GM23338 (cell line): ENCODE measurements around the gene TAF8.

Source experiments
- CREB1 ChIP-seq: fragments of 250-450 bp; sonication (Bioruptor Pico); IDR thresholded peaks from 2 replicates; pipeline ENCODE4 v1.5.0; 2020; ENCODE audit warnings: low read depth, mild to moderate bottlenecking, moderate library complexity
- EZH2 ChIP-seq: fragments of 200-600 bp; sonication (generic); IDR thresholded peaks from one replicate; pipeline ENCODE4 v1.8.0; 2017; ENCODE audit warnings: antibody characterized with exemption, mild to moderate bottlenecking, low read depth; ENCODE audit not compliant: unreplicated experiment
- EZH2phosphoT487 ChIP-seq: fragments of 200-600 bp; sonication (generic); IDR thresholded peaks from one replicate; pipeline ENCODE4 v1.8.1; 2018; ENCODE audit warnings: antibody characterized with exemption; ENCODE audit not compliant: unreplicated experiment
- JUNB ChIP-seq: IDR thresholded peaks from one replicate; pipeline ENCODE4 v1.6.1; 2016; ENCODE audit warnings: antibody characterized with exemption; ENCODE audit not compliant: unreplicated experiment
- POLR2AphosphoS5 ChIP-seq: IDR thresholded peaks from 2 replicates; pipeline ENCODE4 v1.6.1; 2016; ENCODE audit warnings: antibody characterized with exemption, low read depth
- STAT1 ChIP-seq: IDR thresholded peaks from one replicate; pipeline ENCODE4 v1.6.1; 2016; ENCODE audit warnings: antibody characterized with exemption; ENCODE audit not compliant: unreplicated experiment
- ZNF114 ChIP-seq: fragments of 250-450 bp; sonication (Bioruptor Pico); IDR thresholded peaks from 2 replicates; pipeline ENCODE4 v1.5.0; 2020; ENCODE audit warnings: mild to moderate bottlenecking, moderate library complexity
- ZNF331 ChIP-seq: fragments of 250-450 bp; sonication (Bioruptor Pico); IDR thresholded peaks from 2 replicates; pipeline ENCODE4 v1.5.0; 2020; ENCODE audit warnings: low read depth, mild to moderate bottlenecking, moderate library complexity
- TF ChIP-seq, protein P1 (sequence below), 2 experiments: fragments of 200-600 bp in 1 of 2; sonication (generic) in 1 of 2; conservative IDR thresholded peaks; 2 replicates each; pipeline versions ENCODE4 v1.5.1 to v1.6.1; 2016 to 2017; ENCODE audit warnings: antibody characterized with exemption in 2 of 2, low read depth in 2 of 2, mild to moderate bottlenecking in 2 of 2, moderate library complexity in 1 of 2
- TF ChIP-seq, protein P2 (sequence below): IDR thresholded peaks from one replicate; pipeline ENCODE4 v1.6.1; 2018; ENCODE audit warnings: antibody characterized with exemption; ENCODE audit not compliant: unreplicated experiment
- TF ChIP-seq, protein P3 (sequence below): IDR thresholded peaks from 2 replicates; pipeline ENCODE4 v1.6.1; 2016; ENCODE audit warnings: antibody characterized with exemption
- TF ChIP-seq, protein P4 (sequence below): fragments of 250-450 bp; sonication (Bioruptor Pico); IDR thresholded peaks from 2 replicates; pipeline ENCODE4 v1.5.0; 2020; ENCODE audit warnings: mild to moderate bottlenecking, moderate library complexity

DNA sequence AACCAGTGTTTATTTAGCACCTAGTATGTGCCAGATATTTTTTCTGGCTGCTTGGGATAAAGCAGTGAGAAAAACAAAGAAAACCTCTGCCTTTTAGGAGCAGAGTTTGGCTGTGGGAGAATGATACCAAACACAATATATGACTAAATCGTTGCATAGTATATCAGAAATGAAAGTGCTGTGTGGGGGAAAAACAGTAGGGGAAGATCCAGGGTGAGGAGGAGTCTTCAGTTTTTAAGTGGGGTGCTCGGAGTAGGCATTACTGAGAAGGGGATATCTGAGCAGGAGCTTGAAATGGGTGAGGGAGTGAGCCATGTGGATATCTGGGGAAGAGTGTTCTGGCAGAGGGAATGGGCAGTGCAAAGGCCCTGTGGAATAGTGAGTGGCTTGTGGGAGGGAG lies 23.0 kb downstream of the TAF8 start:
- TF ChIP-seq, protein P1, sequence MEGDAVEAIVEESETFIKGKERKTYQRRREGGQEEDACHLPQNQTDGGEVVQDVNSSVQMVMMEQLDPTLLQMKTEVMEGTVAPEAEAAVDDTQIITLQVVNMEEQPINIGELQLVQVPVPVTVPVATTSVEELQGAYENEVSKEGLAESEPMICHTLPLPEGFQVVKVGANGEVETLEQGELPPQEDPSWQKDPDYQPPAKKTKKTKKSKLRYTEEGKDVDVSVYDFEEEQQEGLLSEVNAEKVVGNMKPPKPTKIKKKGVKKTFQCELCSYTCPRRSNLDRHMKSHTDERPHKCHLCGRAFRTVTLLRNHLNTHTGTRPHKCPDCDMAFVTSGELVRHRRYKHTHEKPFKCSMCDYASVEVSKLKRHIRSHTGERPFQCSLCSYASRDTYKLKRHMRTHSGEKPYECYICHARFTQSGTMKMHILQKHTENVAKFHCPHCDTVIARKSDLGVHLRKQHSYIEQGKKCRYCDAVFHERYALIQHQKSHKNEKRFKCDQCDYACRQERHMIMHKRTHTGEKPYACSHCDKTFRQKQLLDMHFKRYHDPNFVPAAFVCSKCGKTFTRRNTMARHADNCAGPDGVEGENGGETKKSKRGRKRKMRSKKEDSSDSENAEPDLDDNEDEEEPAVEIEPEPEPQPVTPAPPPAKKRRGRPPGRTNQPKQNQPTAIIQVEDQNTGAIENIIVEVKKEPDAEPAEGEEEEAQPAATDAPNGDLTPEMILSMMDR (conservative IDR thresholded peaks at IDR 0.05; ENCODE audit: low read depth in 2 of 2), result no peak
- no peak for TF ChIP-seq EZH2
- no peak for TF ChIP-seq EZH2phosphoT487
- no peak for TF ChIP-seq JUNB
- TF ChIP-seq, protein P2, sequence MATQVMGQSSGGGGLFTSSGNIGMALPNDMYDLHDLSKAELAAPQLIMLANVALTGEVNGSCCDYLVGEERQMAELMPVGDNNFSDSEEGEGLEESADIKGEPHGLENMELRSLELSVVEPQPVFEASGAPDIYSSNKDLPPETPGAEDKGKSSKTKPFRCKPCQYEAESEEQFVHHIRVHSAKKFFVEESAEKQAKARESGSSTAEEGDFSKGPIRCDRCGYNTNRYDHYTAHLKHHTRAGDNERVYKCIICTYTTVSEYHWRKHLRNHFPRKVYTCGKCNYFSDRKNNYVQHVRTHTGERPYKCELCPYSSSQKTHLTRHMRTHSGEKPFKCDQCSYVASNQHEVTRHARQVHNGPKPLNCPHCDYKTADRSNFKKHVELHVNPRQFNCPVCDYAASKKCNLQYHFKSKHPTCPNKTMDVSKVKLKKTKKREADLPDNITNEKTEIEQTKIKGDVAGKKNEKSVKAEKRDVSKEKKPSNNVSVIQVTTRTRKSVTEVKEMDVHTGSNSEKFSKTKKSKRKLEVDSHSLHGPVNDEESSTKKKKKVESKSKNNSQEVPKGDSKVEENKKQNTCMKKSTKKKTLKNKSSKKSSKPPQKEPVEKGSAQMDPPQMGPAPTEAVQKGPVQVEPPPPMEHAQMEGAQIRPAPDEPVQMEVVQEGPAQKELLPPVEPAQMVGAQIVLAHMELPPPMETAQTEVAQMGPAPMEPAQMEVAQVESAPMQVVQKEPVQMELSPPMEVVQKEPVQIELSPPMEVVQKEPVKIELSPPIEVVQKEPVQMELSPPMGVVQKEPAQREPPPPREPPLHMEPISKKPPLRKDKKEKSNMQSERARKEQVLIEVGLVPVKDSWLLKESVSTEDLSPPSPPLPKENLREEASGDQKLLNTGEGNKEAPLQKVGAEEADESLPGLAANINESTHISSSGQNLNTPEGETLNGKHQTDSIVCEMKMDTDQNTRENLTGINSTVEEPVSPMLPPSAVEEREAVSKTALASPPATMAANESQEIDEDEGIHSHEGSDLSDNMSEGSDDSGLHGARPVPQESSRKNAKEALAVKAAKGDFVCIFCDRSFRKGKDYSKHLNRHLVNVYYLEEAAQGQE, result no peak
- no peak for TF ChIP-seq ZNF331
- TF ChIP-seq POLR2AphosphoS5, result no peak
- TF ChIP-seq, protein P3, sequence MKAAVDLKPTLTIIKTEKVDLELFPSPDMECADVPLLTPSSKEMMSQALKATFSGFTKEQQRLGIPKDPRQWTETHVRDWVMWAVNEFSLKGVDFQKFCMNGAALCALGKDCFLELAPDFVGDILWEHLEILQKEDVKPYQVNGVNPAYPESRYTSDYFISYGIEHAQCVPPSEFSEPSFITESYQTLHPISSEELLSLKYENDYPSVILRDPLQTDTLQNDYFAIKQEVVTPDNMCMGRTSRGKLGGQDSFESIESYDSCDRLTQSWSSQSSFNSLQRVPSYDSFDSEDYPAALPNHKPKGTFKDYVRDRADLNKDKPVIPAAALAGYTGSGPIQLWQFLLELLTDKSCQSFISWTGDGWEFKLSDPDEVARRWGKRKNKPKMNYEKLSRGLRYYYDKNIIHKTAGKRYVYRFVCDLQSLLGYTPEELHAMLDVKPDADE, result no peak
- TF ChIP-seq ZNF114 (CRISPR knock-in tag), result no peak
- TF ChIP-seq, protein P4, sequence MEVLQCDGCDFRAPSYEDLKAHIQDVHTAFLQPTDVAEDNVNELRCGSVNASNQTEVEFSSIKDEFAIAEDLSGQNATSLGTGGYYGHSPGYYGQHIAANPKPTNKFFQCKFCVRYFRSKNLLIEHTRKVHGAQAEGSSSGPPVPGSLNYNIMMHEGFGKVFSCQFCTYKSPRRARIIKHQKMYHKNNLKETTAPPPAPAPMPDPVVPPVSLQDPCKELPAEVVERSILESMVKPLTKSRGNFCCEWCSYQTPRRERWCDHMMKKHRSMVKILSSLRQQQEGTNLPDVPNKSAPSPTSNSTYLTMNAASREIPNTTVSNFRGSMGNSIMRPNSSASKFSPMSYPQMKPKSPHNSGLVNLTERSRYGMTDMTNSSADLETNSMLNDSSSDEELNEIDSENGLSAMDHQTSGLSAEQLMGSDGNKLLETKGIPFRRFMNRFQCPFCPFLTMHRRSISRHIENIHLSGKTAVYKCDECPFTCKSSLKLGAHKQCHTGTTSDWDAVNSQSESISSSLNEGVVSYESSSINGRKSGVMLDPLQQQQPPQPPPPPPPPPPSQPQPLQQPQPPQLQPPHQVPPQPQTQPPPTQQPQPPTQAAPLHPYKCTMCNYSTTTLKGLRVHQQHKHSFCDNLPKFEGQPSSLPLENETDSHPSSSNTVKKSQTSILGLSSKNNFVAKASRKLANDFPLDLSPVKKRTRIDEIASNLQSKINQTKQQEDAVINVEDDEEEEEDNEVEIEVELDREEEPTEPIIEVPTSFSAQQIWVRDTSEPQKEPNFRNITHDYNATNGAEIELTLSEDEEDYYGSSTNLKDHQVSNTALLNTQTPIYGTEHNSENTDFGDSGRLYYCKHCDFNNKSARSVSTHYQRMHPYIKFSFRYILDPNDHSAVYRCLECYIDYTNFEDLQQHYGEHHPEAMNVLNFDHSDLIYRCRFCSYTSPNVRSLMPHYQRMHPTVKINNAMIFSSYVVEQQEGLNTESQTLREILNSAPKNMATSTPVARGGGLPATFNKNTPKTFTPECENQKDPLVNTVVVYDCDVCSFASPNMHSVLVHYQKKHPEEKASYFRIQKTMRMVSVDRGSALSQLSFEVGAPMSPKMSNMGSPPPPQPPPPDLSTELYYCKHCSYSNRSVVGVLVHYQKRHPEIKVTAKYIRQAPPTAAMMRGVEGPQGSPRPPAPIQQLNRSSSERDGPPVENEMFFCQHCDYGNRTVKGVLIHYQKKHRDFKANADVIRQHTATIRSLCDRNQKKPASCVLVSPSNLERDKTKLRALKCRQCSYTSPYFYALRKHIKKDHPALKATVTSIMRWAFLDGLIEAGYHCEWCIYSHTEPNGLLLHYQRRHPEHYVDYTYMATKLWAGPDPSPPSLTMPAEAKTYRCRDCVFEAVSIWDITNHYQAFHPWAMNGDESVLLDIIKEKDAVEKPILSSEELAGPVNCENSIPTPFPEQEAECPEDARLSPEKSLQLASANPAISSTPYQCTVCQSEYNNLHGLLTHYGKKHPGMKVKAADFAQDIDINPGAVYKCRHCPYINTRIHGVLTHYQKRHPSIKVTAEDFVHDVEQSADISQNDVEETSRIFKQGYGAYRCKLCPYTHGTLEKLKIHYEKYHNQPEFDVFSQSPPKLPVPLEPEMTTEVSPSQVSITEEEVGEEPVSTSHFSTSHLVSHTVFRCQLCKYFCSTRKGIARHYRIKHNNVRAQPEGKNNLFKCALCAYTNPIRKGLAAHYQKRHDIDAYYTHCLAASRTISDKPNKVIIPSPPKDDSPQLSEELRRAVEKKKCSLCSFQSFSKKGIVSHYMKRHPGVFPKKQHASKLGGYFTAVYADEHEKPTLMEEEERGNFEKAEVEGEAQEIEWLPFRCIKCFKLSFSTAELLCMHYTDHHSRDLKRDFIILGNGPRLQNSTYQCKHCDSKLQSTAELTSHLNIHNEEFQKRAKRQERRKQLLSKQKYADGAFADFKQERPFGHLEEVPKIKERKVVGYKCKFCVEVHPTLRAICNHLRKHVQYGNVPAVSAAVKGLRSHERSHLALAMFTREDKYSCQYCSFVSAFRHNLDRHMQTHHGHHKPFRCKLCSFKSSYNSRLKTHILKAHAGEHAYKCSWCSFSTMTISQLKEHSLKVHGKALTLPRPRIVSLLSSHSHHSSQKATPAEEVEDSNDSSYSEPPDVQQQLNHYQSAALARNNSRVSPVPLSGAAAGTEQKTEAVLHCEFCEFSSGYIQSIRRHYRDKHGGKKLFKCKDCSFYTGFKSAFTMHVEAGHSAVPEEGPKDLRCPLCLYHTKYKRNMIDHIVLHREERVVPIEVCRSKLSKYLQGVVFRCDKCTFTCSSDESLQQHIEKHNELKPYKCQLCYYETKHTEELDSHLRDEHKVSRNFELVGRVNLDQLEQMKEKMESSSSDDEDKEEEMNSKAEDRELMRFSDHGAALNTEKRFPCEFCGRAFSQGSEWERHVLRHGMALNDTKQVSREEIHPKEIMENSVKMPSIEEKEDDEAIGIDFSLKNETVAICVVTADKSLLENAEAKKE (CRISPR knock-in tag), result no peak
- TF ChIP-seq STAT1, result no peak
- TF ChIP-seq CREB1, result no peak
